SU-DHL-6 (cell line): ENCODE data around the gene DLG2.

Source experiments
- CTCF ChIP-seq: fragments of 200-600 bp; sonication (generic); IDR thresholded peaks from one replicate; pipeline ENCODE4 v1.5.1; 2017; ENCODE audit warnings: antibody characterized with exemption, mild to moderate bottlenecking, low read length, moderate library complexity; ENCODE audit not compliant: insufficient read depth, poor library complexity, severe bottlenecking
- EZH2phosphoT487 ChIP-seq: fragments of 200-600 bp; sonication (generic), shearing (Covaris generic); conservative IDR thresholded peaks from 2 replicates; pipeline ENCODE4 v1.6.1; 2018; ENCODE audit warnings: mild to moderate bottlenecking, antibody characterized with exemption, low read length, moderate library complexity, mixed read lengths

DNA sequence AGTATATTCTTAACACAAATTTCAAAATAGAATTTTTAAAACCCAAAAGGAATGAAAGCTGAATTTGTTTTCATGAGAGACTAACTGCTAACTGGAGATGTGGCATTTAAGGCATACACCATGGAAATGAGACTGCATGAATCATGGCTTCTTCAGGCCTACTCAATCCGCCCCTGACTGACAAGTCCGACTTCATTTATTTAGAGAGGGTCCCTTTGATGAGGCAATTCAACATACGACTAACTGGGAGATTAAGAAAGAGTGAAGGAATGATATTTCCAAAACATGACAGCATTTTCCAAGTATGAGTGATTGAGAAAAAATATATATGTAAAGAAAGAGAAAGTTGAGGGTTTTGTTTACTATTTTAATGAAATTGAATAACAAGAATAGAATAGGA, 720.1 kb downstream of the DLG2 start:
- TF ChIP-seq CTCF (no peak), EZH2phosphoT487 (no peak)
